ENCODE data around the gene RPL35. TPM values are rescaled to one million over a fixed set of nuclear protein-coding genes. Genes with fewer than 3 reads are reported as not detected.

RPL35 gene
- total RNA-seq, 4 donors from 2014 or later = 913 to 5,275 (median 2,170) TPM

DNA sequence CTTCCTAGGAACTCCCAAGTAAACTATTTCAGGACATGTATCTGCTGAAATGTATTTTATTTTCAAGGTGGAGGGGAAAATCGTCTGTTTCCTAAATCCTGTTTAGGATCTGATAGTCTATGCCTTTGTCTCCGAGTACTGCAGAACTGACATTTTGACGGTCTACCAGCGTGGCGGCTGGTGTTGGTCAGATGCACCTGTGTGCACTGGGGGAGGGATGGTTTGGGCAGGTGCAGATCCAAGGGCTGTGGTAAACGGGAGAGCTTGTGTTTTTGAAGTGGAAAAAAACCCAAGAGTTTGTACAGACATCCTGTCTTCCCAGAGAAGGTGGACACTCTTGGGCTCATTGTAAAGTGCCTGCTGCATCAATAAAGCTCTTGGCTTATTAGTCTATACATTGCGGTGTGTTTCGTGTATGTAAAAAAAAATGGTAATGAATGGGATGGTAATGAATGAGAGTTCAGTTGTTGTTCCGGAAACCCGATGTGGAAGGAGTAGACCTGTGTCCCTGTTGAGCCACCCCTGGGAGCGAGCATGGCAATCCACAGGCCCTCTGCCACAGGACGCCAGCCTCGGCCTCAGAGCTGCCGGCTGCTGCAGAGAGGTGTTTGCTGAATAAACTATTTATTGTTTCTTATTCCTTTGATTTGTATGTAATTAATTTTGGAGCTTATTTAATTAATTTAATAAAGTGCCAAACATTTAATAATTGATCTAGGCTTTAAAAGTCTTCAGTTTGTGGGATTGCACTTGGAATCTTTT lies 15.4 kb upstream of the RPL35 start:
- no peak for TF ChIP-seq POLR2A (IDR thresholded peaks at IDR 0.05)
- TF ChIP-seq, protein P1, sequence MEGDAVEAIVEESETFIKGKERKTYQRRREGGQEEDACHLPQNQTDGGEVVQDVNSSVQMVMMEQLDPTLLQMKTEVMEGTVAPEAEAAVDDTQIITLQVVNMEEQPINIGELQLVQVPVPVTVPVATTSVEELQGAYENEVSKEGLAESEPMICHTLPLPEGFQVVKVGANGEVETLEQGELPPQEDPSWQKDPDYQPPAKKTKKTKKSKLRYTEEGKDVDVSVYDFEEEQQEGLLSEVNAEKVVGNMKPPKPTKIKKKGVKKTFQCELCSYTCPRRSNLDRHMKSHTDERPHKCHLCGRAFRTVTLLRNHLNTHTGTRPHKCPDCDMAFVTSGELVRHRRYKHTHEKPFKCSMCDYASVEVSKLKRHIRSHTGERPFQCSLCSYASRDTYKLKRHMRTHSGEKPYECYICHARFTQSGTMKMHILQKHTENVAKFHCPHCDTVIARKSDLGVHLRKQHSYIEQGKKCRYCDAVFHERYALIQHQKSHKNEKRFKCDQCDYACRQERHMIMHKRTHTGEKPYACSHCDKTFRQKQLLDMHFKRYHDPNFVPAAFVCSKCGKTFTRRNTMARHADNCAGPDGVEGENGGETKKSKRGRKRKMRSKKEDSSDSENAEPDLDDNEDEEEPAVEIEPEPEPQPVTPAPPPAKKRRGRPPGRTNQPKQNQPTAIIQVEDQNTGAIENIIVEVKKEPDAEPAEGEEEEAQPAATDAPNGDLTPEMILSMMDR (IDR thresholded peaks at IDR 0.05) = no peak
- Histone ChIP-seq H3K27me3 (no peaks in the 10 kb centered on the region), H3K27ac (no peak overlapping the region), H3K9me3 (no peaks in the 10 kb centered on the region), H3K36me3 (no peaks in the 10 kb centered on the region), H3K4me3 (no peak overlapping the region), H3K4me1 (peaks cover 0 to 5% of the 10 kb centered on the region in 2 donors)
- intact Hi-C loops (cut with DNase I; ENCODE audit: low total_unique reads) = no loop called here
- DNase-seq = no peak

DNA sequence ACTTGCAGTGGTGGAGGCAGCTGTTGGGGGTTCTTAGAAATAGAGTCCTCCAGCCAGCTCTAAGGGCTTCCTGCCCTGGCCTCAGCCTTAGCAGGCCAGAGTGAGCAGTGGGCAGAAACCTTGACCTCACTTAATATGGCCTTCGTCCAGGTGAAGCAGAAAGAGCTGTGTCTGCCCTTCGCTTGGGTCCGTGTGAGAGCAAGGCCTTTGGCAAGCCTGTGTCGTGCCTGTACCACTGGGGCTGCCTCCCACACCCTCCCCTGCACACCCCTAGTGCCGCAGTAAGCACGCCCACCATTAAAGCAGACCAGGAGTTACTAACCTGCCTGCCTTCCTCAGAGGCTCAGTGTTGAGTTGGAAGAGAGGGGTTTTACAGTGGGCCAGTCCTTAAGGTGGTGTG lies 13.7 kb upstream of the RPL35 start:
- TF ChIP-seq POLR2A (IDR thresholded peaks at IDR 0.05) = no peak
- Histone ChIP-seq H3K4me1 (peaks cover 0 to 10% of the 10 kb centered on the region in 2 donors), H3K36me3 (no peaks in the 10 kb centered on the region), H3K4me3 (no peak overlapping the region), H3K27ac (no peak overlapping the region), H3K9me3 (no peaks in the 10 kb centered on the region), H3K27me3 (no peaks in the 10 kb centered on the region)
- intact Hi-C loops (cut with DNase I; ENCODE audit: low total_unique reads) = no loop called here
- no peak for DNase-seq

DNA sequence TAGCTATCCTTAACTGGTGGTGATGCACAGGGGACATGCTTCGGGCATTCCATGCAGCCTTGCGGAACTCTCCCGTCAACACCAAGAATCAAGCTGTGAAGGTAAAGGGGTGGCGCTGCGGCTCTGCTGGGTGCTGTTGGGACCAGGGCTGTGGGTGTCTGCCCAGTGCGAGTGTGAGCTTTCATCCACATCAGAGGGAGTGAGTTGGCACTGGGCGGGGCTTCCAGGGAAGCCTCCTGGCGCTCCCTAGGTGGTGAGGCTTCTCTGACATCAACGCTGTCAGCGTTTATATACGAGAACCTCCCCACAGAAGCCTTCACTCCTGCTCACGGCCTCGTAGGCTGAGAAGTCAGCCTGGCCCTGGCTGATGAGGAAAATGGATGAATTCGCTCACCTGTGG lies 11.9 kb upstream of the RPL35 start:
- intact Hi-C loops (cut with DNase I; ENCODE audit: low total_unique reads) = no loop called here

DNA sequence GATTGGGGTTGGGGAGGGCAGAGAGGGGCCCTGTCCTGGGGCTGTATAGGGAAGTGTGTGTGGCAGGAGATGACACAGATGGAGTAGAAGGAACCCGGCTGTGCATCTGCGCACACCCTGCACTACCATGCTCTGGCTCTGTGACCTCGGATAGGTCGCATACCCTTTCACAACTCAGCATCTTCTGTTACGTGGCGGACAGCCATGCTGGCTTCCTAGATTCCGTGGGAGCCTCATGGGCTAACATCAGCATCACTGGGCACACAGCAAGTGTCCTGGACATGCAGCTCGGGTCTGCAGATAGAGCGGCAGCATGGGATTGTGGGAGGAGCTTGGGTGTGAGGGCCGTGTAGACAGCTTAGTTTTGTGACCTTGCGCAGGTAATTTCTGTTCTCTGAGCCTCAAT lies 9.4 kb upstream of the RPL35 start:
- TF ChIP-seq, protein P1 (IDR thresholded peaks at IDR 0.05) = no peak
- TF ChIP-seq POLR2A (IDR thresholded peaks at IDR 0.05) = no peak
- H3K4me3 ChIP-seq = no peak overlapping the region
- no peak overlapping the region for H3K27ac ChIP-seq
- peaks cover 0 to 13% of the 10 kb centered on the region in 2 donors for H3K4me1 ChIP-seq
- intact Hi-C loops (cut with DNase I; ENCODE audit: low total_unique reads) = no loop called here
- no peaks in the 10 kb centered on the region for H3K36me3 ChIP-seq
- H3K27me3 ChIP-seq = no peaks in the 10 kb centered on the region
- H3K9me3 ChIP-seq = no peaks in the 10 kb centered on the region
- DNase-seq = no peak

More for the DNA sequence above, 11.9 kb upstream of the RPL35 start:
- no peaks in the 10 kb centered on the region for H3K36me3 ChIP-seq
- DNase-seq = no peak
- H3K4me1 ChIP-seq = peaks cover 0 to 13% of the 10 kb centered on the region in 2 donors
- TF ChIP-seq POLR2A (IDR thresholded peaks at IDR 0.05) = no peak
- TF ChIP-seq, protein P1 (IDR thresholded peaks at IDR 0.05) = no peak
- H3K27me3 ChIP-seq = no peaks in the 10 kb centered on the region
- H3K4me3 ChIP-seq = no peak overlapping the region
- no peaks in the 10 kb centered on the region for H3K9me3 ChIP-seq
- no peak overlapping the region for H3K27ac ChIP-seq

DNA sequence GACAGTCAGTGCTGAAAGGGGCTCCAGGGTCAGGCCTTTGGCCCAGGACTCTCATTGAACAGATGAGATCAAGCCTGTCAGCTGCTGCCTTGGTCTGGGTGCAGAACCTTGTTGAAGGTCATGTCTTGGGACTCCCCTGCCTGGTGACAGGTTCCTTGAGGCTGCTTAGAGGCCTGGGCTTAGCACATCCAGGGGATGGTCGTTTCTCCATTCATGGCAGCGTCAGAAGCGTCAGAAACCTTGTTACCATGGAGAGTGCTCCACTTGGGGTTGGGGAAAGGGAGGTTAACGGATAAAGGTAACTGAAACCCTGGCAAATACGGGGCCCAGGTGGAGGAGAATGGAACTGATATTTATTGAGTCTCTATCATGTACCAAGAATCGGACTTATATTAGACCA lies 9.0 kb upstream of the RPL35 start:
- intact Hi-C loops (cut with DNase I; ENCODE audit: low total_unique reads) = no loop called here
- H3K27me3 ChIP-seq = no peaks in the 10 kb centered on the region
- H3K27ac ChIP-seq = peak overlapping the region; percentile 5 to 83
- H3K4me3 ChIP-seq = peak overlapping the region; percentile 91 to 95
- peaks cover 0 to 13% of the 10 kb centered on the region in 2 donors for H3K4me1 ChIP-seq
- no peaks in the 10 kb centered on the region for H3K36me3 ChIP-seq
- no peaks in the 10 kb centered on the region for H3K9me3 ChIP-seq
- TF ChIP-seq POLR2A (IDR thresholded peaks at IDR 0.05) = no peak
- TF ChIP-seq, protein P1 (IDR thresholded peaks at IDR 0.05) = no peak
- no peak for DNase-seq
